GM23248 (cell line): ENCODE results near the gene PSMG2.

Experiments used
- EZH2 ChIP-seq: fragments of 200-600 bp; sonication (generic); IDR thresholded peaks from 2 replicates; pipeline ENCODE4 v1.6.1; 2018; ENCODE audit warnings: antibody characterized with exemption, mild to moderate bottlenecking; ENCODE audit not compliant: insufficient read depth, poor library complexity, severe bottlenecking
- EZH2phosphoT487 ChIP-seq: fragments of 200-600 bp; sonication (generic); IDR thresholded peaks from 2 replicates; pipeline ENCODE4 v1.6.1; 2018; ENCODE audit warnings: antibody characterized with exemption, moderate library complexity, mild to moderate bottlenecking, low read depth; ENCODE audit not compliant: insufficient read depth

DNA sequence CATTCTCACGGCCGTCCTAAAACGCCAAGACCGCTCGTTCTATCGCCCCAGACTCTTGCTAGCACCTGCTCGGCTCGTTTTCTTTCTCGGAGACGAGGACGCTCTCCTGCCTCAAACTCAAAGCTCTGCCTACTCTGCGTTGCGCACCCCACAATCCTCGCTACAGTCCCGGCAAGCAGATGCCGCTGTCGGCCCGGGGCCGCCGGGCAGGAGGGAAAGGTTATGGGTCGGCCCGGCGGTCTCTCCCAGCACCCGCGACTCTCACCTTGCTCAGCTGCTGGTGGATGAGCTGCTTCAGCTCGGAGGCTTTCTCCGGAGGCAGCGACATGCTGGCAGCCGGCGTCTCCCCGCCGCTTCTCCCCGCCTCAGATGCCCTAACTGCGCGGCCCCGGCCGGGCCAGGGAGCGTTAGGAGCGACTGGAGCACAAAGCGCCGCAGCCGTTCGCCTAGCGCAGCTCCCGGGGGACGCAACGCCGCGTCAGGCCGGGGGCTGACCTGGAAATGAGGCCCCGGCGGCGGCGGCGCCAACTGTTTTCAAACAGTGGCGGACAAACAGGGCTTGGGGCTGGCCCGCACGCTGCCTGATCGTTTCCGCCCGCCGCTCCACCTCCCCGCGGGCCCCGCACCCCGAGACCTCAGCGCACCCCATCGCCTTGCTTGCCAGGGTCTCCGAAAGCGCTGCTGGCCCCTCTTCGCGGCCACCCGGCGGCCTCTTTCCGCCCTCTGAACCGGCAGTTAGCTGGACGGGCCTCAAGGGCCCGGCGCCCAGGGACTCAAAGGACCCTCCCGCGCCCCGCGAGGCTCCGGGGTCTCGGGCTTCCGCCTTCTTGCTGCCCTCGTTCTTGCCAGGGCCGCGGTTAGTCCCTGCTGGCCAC lies at the start of gene PSMG2, which contains the start of gene CEP76:
- no peak for TF ChIP-seq EZH2
- no peak for TF ChIP-seq EZH2phosphoT487
